CD4-positive, alpha-beta T cell treated with Interleukin-2 at 100 ng/mL for 4 hours (primary cell): ENCODE results near the gene GTF2F2.
"Not testable (repeated sequence)": the region's sequence is repeated elsewhere in the genome, so short reads cannot be mapped to it uniquely, and the experiment has no call there.

Source experiments
- DNase-seq: peaks from one replicate; pipeline ENCODE4 v3.0.0-alpha.2; 2020; ENCODE audit warnings: low spot score

GTF2F2 gene

DNA sequence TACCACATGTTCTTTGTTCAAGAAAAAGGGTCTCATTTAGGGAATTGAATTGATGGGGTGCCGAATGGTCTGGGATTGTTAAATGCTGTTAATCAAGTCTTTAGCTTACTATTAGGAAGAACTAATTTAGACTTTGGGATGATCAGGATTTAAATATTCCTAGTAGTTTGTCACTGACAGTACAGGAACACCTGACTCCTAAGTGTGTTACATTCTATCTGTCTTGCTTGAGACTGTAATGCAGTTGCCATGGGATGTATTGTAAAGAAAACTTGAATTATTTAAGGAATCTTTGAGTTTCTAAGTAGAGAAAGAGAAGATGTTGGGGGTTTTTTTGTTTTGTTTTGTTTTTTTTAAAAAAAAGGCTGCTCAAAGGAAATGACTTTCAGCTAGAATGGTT lies 98.4 kb downstream of the GTF2F2 start:
- no peak for DNase-seq

- DNase-seq: no peak
Measured at GRCh38 chr13:45219123-45219891, 99.0 kb downstream of the GTF2F2 start.

DNA sequence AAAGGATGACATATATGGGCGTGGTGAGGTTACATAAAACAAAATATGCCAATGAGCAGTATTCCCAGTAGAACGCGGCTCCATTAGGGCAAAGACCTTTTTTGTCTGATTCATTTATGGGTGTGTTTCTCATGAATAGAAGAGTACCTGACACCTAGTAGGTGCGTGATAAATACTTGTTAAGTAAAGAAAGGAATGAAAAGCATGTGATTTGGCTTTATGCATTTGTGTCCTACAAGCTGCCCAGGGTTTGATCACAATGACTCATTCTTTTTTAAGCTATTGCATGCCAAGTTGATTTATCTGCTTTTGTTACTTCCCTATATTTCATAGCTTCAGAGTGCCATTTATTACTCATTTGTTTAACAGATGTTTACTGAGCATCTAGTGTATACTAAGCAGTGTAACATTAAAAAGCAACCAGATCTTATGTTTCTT lies 99.6 kb downstream of the GTF2F2 start:
- DNase-seq: no peak

DNA sequence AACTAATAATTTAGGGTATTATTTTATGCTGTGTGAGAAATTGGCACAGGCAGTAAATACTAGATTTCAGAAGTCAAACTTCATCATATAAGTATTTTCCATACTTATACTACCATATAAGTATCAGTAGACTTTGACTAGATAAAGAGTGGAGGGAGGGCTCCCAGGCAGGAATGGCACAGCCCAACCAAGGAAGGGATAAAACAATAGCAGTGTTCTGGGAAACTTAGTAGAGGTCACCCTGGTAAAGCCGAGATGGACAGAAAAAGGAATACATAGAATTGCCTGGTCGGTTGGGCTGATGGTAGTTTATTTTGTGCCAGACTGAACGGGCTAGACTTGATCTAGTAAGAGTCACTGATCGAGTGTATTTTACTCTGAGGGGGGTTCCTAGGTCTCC lies 100.1 kb downstream of the GTF2F2 start:
- DNase-seq: no peak

GRCh38 chr13:45222516-45222915 lies 102.2 kb downstream of the GTF2F2 start:
- no peak for DNase-seq

GRCh38 chr13:45222919-45223318 lies 102.6 kb downstream of the GTF2F2 start:
- DNase-seq: no peak

GRCh38 chr13:45224176-45224575 lies 103.9 kb downstream of the GTF2F2 start:
- DNase-seq: no peak

- no peak for DNase-seq
Measured at GRCh38 chr13:45225370-45225769, 105.1 kb downstream of the GTF2F2 start.

GRCh38 chr13:45226024-45226423 lies 105.7 kb downstream of the GTF2F2 start:
- no peak for DNase-seq

DNA sequence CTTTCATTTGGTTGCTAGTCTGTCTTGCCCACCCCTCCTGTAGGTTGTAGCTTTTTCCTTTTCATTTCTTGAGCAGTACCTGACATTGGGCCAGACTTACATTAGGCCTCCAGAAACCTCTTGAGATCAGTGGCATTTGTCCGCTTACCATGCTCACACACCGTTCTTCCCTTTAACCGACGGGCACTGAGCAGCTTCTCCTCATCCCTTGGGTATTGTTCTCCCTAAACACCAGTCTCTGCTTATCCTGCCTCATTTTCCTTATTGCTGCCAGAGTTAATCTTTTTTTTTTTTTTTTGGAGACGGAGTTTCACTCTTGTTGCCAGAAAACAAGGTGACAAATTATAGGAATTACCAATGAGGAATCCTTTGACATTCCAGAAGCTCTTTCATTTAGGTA lies 107.7 kb downstream of the GTF2F2 start:
- no peak for DNase-seq

DNA sequence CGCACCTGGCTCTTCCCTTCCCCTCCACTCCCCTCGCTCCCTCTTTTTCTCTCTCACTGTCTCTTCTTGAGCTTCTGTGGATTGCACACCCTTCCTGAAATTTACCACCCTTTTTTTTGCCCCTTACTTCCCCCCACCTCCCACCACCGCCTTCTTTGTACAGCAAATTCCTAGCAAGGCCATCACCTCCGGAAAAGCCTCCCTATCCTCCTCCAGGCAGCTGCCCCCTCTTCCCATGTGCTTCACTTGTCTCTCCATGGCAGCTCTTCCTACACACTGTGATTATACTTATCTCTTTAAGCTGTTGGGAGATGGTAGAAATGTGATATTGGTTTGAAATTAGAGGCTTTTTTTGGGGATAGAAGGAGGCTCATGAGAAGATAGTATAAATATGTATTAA lies 108.9 kb downstream of the GTF2F2 start:
- no peak for DNase-seq

- DNase-seq: no peak
Measured at GRCh38 chr13:45231305-45231704, 111.0 kb downstream of the GTF2F2 start.

- no peak for DNase-seq
Measured at GRCh38 chr13:45231722-45232121, 111.4 kb downstream of the GTF2F2 start.

DNA sequence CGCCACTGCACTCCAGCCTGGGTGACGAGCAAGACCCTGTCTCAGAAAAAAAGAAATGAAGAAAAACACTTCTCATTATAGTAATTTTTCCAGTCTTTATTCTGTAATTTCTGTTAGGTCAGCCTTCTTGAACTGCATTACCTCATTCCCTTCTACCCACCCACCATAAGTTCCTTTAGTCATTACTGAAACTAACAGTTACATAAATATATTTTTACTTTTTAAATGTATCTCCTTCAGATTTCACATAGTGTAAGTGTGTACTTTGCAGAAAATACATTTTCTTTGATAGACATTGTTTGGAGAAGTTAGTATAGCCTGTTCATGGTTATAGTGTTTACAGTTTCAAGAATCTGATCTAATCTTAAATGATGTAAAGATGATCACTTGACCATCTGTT lies 112.3 kb downstream of the GTF2F2 start:
- DNase-seq: no peak

DNA sequence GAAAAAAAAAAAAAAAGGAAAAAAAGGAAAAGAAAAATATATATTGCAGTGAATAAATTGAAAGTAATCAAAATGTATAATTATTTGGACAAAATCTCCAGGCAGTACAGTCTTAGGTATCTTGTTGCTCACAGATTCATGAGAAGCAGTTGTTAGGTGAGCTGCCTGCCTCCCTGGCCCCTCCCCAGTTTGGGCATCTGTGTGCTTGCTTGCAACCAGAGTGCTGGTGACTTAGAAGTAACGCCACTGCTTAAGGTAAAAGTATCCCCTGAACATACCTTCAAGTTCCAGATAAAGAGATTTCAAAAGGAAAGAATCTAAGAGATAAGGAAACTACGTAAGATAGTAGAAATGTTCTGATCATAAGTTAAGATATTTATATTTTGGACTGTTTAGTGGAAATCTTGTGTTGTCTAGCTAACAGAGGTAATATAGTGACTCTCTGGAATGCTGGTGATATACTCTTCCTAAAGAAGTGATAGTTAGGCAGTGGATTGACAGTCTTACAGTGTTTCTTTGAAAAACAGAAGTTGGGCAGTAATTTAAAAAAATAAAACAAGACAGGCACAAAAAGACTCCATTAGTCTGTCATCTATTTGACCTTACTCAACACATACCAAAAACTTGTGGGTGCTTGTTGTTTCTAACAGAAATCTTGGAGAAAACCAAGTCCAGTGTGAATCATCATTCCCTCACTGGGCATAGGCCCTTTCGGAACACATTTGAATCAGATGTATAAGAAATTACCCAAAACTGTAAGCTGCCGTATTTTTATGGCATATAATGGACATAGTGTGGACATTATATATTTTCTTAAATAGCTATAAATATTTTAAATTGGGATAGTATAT lies 118.9 kb downstream of the GTF2F2 start:
- DNase-seq: no peak

- no peak for DNase-seq
Measured at GRCh38 chr13:45240143-45240542, 119.8 kb downstream of the GTF2F2 start.

- no peak for DNase-seq
Measured at GRCh38 chr13:45242070-45242469, 121.8 kb downstream of the GTF2F2 start.

DNA sequence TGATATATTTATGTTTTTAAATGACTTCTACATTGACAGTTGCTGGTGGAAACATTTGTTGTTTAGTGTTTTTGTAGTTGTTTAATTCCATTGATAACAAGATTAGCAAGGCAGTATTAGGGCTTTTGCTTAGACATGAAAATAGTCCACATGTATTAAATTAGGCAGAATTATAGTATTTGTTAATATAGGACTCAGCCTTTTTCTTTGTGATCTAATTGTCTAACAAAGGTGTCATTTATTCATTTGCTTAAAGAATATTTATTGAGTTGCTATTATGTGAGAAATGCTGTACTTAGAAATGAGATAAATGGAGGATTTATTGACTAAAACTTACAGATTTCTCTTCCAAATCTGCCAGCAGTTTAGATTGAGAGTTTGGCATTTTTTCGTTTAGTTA lies 122.2 kb downstream of the GTF2F2 start:
- no peak for DNase-seq

DNA sequence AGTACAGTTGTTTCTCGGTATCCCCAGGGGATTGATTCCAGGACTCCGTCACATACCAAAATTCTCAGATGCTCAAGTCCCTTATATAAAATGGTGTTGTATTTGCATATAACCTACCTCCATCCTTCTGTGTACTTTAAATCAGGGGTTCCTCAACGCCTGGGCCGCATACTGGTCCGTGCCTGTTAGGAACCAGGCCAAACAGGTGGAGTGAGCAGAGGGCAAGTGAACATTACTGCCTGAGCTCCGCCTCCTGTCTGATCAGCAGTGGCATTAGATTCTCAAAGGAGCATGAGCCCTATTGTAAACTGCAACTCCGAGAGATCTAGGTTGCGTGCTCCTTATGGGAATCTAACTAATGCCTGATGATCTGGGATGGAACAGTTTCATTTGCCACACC lies 122.8 kb downstream of the GTF2F2 start:
- no peak for DNase-seq

DNA sequence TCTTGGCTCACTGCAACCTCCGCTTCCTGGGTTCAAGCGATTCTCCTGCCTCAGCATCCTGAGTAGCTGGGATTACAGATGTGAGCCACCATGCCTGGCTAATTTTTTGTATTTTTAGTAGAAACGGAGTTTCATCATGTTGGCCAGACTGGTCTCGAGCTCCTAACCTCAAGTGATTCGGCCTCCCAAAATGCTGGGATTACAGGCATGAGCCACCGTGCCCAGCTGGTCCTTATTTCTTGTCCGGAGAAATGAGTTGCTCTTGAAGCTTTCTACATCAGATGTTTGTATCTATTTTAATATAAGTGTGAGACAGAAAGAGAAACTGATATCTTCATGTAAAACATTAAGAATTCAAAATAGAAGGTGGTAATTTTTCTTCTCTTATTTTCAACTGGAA lies 124.4 kb downstream of the GTF2F2 start:
- not testable (repeated sequence) for DNase-seq

DNA sequence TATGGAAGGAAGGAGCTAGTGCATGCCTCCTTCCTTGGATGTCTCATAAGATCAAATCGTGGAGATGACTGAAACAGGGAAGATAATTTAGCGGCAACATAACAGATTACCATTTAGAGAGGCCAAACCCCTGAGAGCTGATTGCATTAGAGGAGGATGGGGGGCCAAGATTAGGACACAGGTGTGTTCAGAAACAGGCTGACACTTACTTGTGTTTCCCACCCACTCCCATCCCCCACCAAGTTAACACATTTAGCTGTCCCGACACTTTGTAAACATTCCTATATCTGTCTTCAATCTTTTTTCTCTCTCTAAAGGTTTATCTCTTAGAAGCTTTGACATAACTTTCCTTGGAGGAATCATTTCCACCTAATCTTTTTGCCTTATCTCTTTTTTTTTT lies 129.4 kb downstream of the GTF2F2 start:
- no peak for DNase-seq

DNA sequence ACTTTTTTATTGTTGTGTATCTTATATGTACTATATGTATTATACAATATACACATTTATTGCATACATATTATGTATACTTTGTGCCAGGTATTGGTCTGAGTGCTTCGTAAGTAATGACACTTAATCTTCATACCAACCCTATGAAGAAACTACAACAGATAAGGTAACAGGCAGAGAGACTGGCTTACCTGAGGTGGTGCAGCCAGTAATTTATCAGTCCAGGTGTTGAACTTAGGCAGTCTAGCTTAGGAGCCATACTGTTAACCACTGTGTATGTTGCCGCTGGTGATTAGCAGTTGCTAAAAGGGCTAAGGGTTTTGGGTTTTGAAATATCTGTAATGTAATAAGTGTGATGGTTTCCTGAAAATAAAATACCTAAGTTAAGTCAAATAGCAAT lies 134.1 kb downstream of the GTF2F2 start:
- no peak for DNase-seq

DNA sequence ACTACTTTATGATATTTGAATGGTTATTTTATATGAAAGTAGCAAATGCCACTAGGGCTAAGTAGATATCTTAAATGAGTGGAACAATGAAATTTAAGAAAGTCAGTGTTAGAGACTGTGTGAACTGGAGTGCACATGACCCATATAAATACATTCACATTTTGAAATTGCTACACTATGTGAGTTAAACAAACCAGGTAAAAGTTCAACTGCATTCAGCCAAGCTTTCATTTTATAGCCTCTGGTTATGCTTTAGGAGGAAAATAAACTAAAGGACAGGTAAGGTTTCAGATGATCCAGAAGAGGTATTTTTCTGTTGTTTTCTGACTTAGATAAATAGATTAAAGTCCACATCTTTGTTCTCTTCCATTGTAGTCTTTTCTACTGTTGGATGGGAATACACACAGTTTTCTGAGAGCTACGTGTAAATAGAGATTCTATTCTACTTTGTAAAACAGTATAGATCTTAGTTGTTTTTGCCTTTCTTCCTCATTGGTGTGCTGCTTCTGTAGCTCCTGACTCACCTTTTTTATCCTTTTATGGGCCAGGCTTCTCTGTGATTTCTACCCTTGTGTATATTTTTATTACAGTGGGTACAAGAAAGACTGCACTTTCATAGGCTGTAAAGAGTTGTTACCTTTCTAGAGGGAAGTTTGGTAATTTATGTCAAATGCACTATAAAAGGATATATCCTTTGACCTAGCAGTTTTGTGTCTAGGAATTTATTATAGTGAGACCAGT lies 135.1 kb downstream of the GTF2F2 start:
- DNase-seq: no peak
